Stimulated activated CD8-positive, alpha-beta memory T cell treated with anti-CD3 and anti-CD28 coated beads, Interleukin-4, amount 100 ng/mL, for 24 hours (primary cell): ENCODE measurements around the gene CD164L2.
"Not testable (repeated sequence)": the region's sequence is repeated elsewhere in the genome, so short reads cannot be mapped to it uniquely, and the experiment has no call there.

Source experiments
- DNase-seq: peaks from one replicate; pipeline ENCODE4 v3.0.0-alpha.2; 2020; ENCODE audit warnings: low read depth

Gene CD164L2

GRCh38 chr1:27383039-27383605 is at the start of gene CD164L2:
CD164L2 (minus strand) TSS chr1:27383333; CDS start chr1:27383239, 94 bp downstream.
- DNase-seq = no peak

DNA sequence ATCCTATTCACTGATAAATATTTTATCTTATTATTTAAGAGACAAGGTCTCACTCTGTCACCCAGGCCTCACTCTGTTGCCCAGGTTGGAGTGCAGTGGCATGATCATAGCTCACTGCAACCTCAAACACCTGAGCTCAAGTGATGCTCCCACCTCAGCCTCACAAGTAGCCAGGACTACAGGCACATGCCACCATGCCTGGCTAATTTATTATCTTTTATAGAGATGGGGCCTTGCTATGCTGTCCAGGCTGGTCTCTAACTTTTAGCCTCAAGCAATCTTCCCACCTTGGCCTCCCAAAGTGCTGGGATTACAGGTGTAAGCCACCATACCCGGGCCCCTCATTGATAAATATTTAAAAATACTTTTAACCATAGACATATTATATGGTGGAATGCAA is 49.6 kb upstream of the CD164L2 start:
- not testable (repeated sequence) for DNase-seq

DNA sequence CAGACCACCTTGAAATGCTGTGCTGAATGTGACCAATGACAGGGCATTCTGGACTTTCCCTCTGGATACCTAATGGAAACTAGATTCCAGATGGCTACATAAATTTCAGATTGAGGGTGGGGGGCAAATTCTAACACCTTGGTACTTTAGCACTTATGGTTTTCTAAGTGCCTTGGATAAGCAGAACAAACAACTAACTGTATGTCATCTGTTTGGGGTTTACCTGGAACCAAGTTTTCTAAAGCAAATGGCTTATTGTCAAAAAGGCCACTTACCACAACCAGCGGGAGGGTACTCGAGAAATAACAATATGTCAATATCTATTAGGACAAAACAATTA is 48.4 kb upstream of the CD164L2 start:
- DNase-seq = no peak

- no peak for DNase-seq
Observed at GRCh38 chr1:27430903-27431600, 47.9 kb upstream of the CD164L2 start.

DNA sequence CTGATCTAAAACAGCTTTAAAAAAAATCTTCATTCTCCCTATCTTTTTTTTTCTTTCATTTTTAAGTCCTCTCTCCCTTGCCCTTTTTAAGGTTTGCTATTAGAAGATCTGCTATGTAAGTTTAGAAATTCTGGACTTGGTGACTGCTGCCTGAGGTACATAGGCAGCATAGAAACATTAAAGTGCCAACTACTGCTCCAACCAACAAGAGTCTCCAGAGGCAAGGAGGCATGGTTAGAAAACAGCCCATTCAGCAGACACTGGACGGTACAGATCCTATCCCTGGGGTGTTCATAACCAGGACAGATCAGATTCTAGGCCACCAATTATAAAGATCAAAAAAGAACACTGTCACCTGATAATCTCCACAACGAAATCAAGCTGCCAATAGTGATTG is 45.9 kb upstream of the CD164L2 start:
- DNase-seq = no peak

DNA sequence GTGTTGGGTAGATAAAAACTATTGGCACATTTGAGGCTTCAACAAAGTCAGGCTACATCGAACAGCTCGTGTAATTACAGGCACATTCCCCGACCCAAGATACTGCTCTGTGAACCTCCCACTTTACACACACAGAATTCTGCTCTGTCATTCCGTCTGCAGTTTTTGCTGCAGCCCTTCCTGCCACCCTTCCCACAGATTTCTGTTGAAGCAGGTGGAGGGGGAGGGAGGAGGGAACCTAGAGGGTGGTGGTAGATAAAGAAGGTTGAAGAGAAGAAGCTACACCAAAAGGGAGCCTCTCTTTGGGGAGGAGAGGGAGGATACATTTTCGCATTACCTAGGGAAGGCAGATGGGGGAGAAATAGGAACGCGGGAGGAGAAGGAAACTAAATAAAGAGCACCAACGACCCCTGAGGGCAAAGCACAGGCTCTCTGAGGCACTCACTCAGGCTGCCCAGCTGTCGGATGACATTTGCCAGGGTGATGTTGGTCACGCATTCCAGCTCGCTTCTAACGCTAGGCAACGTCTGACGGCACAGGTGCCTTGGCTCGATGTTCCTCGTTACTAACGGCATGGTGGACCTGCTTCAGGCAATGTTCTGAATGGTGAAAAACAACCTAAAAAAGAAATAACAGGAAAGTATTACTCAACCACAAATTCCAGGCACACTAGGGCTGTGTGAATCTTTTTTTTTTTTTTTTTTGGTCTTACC is 45.3 kb upstream of the CD164L2 start:
- DNase-seq = no peak

- DNase-seq = no peak
Observed at GRCh38 chr1:27427816-27428315, 44.7 kb upstream of the CD164L2 start.

DNA sequence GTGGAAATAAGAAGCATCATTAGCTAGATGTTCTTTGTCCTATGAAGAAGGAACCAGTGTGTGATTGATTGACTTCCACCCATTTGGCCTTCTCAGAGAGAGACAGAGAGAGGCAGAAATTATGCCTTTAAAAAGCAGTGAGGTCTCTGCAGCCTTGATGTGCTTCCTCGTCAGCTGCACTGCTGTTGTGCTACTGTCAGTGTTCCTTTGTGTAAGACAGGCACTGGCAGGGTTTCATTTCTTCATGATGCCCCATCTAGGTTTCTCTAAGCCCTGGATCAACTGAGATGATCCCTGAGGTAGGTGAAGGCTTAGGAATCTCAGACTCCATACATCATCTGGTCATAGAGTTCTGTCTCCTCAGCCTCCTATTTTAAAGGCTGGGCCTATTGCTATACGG is 44.2 kb upstream of the CD164L2 start:
- no peak for DNase-seq

DNA sequence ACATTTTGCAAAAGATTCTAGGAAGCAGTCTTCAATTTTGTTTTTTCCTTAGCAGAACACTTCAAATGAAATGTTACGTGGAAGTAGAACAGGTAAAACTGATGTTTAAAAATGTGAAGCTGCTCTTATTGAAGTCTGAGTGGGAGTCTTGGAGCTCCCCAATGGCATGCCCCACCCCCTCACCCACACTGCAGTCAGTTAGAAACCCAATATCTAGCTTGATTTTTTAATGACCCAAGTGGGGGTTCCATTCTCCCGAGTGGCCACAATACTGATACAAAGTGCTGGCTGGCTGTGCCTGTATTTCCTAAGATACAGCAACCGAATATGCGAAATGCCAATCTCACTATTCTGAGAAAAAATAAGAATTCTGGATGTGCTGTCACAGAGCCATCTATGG is 40.6 kb upstream of the CD164L2 start:
- DNase-seq = no peak

DNA sequence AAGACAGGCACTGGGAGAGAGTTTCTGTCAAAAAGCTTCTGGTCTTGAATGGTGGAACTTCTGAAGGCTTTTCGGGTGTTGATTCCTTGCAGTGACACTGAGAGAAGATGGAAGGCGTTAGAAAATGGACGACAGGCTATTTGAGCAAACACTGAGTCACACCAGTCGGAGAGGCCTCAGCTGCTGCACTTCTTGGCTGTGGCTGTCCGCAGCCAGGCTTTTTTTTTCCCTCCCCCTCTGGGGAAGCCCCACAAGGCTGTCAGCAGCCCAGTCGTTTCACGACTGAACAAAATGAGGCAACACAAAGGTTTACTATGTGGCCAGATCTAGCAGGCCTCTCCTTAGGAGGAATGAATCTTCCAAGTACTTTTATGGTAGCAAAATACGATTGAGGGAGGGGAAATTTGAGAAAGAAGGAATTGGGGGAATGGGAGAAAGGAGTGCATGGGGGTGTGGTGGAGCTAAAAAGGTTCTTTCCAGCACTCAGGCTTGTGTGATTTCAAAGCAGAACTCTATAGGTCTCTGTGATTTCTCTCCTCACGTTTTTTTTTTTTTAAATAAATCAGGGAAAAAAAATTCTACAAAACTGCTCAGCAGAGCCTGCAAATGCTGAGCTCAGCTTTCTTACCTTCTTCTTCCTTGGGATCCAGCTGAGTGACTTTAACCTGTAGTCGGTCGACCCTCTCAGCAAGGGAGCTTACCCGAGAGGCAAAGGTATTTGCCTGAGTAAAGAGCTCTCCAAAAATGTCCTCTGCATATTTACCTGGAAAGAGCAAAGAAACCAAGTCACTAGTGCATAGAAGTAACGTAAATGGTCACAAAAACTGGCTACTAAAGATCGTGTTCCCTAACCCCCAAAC is 35.4 kb upstream of the CD164L2 start:
- DNase-seq = peak; percentile 42

GRCh38 chr1:27417713-27418112 is 34.6 kb upstream of the CD164L2 start:
- no peak for DNase-seq

DNA sequence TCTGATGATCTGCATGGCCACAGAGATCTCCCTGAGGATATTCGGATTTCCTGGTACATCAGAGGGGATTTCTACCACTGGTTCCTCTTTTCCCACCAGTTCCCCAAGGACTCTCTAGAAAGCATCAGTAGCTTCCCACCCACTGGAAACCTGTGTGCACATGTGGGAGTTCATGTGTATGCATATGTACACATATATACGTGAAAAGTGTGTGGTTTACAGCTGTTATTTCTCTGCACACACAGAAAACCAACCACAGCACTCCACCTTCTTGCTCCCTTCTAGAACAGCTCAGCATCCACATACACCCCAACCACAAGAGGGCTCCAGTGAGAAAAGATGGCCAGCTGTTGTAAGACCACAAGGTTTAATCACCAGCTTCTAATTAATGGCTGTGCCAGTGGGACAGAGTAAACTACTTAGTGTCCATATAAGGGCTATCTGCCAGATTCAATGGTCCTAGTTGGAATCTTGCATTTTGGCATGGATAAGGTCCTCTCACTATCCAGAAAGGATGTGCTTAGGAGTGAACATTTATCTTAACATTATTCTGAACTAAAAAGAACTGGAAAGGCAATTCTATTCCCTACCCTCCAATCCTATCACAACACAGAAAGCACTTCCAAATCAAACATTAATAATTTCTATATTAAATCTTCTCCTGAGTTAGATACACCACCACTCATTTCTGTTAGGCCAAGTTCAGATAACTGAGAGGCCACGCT is 33.4 kb upstream of the CD164L2 start:
- DNase-seq = no peak

GRCh38 chr1:27414091-27414490 is 31.0 kb upstream of the CD164L2 start:
- DNase-seq = no peak

DNA sequence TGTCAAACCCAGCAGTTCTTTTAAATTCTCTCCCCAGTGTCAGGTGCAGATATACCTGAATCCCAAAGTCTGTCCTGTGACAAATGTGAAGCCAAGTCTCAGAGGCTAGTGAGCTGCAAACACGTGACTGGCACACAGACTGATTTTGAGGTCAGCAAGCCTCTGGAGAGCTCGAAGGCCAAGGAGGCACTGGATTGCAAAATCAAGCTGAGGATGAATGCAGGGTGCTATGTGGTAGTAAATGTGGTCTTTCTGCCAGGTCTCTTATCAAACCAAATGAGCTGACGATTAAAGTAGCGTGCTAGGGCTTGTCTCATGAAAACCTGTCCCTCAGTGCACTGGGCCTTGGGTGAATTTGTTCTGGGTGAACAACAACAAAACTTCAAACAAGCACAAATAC is 29.9 kb upstream of the CD164L2 start:
- no peak for DNase-seq

- DNase-seq = no peak
Observed at GRCh38 chr1:27412502-27412901, 29.4 kb upstream of the CD164L2 start.

- no peak for DNase-seq
Observed at GRCh38 chr1:27410709-27411108, 27.6 kb upstream of the CD164L2 start.

DNA sequence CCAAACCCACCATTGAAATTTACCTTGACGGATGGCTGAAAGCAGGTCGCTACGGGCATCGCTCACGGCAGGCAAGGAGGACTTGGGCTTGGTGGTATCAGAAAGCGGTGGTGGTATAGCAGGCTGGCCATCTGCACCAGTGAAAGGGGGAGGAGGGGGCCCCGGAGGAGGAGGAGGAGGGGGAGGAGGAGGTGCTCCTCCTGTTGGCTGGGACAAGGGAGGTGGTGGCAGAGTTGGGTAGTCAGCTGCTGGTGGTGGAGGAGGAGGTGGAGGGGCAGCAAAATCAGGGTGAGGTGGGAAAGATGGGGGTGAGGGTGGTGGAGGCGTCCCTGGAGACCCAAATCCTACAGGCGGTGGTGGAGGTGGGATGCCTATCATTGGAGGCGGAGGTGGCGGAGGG is 26.5 kb upstream of the CD164L2 start:
- DNase-seq = no peak

DNA sequence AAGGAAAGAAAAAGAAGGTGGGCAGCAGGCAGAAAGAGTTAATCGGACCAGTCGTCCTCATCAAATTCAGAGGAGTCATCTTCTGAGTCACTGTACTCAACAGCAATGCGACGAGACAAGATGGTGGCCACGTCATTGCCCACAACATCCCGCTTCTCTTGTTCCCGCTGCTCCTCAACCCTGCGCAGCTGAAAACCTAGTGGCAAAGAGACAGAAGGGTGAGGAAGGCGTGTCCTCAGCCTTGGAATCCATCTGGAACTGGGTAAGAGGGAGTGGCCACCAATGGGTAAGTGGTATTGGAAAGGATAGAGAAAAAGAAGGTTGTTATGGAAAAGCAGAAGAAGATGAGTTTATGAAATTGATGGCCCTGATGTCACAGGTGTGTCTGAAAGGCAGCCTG is 25.0 kb upstream of the CD164L2 start:
- DNase-seq = no peak

- not testable (repeated sequence) for DNase-seq
Observed at GRCh38 chr1:27406791-27407190, 23.7 kb upstream of the CD164L2 start.

- no peak for DNase-seq
Observed at GRCh38 chr1:27406362-27406680, 23.2 kb upstream of the CD164L2 start.

GRCh38 chr1:27405598-27406361 is 22.6 kb upstream of the CD164L2 start:
- DNase-seq = not testable (repeated sequence)
